Nephron progenitor cell (in vitro differentiated cells): ENCODE measurements around the gene GPR162.

Experiments used
- DNase-seq: peaks from one replicate; pipeline ENCODE4 v3.0.0; 2021
- H3K27ac Mint-ChIP-seq: 2 replicates; pipeline ENCODE4 v1.8.0; 2021; ENCODE audit warnings: mild to moderate bottlenecking, moderate library complexity, mixed read lengths
- H3K27me3 Mint-ChIP-seq: 2 replicates; pipeline ENCODE4 v1.8.0; 2021; ENCODE audit warnings: mild to moderate bottlenecking, low read depth, mixed read lengths; ENCODE audit not compliant: poor library complexity
- H3K36me3 Mint-ChIP-seq: 2 replicates; pipeline ENCODE4 v1.8.0; 2021; ENCODE audit warnings: low read depth, mixed read lengths
- H3K4me1 Mint-ChIP-seq: 2 replicates; pipeline ENCODE4 v1.8.0; 2021; ENCODE audit warnings: mixed read lengths
- H3K4me3 Mint-ChIP-seq: 2 replicates; pipeline ENCODE4 v1.8.0; 2021; ENCODE audit warnings: mild to moderate bottlenecking, moderate library complexity, mixed read lengths
- H3K9me3 Mint-ChIP-seq: 2 replicates; pipeline ENCODE4 v1.8.0; 2021; ENCODE audit warnings: mild to moderate bottlenecking, moderate library complexity, mixed read lengths
- TF ChIP-seq, protein P1 (sequence below): fragments of 200-600 bp; sonication (generic); IDR thresholded peaks from 2 replicates; pipeline ENCODE4 v1.5.0; 2021; ENCODE audit warnings: antibody characterized with exemption

GPR162 gene

DNA sequence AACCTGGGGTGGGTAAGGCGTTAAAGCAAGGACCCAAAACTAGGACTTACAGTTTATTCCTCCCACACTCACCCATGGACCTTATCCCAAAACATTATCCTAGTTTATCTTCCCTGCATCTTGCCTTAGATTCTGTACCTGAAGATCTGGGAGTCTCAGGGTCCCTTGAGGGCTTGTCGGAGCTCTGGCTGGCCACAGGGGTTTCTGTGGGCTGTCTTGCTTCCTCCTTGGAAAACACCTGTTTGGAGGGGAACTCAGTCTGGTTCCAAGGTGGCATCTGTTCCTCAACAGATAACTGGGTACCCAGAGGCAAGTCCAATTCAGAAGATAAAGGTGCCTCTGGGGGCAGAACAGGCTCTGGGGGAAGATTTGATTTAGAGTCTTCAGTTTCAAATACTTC is 27.8 kb downstream of the GPR162 start:
- Mint-ChIP-seq H3K27ac (no peak overlapping the region), H3K9me3 (no peaks in the 10 kb centered on the region), H3K36me3 (peaks cover 52% of the 10 kb centered on the region), H3K27me3 (peaks cover 3% of the 10 kb centered on the region), H3K4me3 (peak overlapping the region; percentile 94), H3K4me1 (peaks cover 47% of the 10 kb centered on the region)
- DNase-seq = no peak
- TF ChIP-seq, protein P1, sequence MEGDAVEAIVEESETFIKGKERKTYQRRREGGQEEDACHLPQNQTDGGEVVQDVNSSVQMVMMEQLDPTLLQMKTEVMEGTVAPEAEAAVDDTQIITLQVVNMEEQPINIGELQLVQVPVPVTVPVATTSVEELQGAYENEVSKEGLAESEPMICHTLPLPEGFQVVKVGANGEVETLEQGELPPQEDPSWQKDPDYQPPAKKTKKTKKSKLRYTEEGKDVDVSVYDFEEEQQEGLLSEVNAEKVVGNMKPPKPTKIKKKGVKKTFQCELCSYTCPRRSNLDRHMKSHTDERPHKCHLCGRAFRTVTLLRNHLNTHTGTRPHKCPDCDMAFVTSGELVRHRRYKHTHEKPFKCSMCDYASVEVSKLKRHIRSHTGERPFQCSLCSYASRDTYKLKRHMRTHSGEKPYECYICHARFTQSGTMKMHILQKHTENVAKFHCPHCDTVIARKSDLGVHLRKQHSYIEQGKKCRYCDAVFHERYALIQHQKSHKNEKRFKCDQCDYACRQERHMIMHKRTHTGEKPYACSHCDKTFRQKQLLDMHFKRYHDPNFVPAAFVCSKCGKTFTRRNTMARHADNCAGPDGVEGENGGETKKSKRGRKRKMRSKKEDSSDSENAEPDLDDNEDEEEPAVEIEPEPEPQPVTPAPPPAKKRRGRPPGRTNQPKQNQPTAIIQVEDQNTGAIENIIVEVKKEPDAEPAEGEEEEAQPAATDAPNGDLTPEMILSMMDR = no peak

DNA sequence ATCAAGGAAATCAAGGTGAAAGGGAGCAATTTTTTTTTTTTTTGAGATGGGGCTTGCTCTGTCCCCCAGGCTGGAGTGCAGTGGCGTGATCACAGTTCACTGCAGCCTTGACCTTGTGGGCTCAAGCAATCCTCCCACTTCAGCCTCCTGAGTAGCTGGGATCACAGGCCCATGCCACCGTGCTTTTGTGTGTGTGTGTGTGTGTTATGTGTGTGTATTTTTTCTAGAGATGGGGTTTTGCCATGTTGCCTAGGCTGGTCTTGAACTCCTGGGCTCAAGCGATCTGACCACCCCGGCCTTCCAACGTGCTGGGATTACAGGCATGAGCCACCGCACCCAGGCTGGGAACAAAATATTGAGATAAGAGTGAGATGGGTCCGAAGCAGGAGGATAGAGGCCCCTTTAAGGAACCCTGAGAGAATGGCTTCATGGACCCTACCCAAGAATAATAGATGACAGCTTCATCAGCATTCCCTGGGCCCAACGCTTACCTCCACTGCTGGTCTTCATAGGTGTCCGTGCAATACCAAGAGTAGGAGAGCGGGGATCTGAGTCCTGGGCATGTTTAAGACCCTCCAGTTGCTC is 28.4 kb downstream of the GPR162 start:
- no peak overlapping the region for H3K27ac Mint-ChIP-seq
- peaks cover 3% of the 10 kb centered on the region for H3K27me3 Mint-ChIP-seq
- no peak for DNase-seq
- H3K9me3 Mint-ChIP-seq = no peaks in the 10 kb centered on the region
- H3K36me3 Mint-ChIP-seq = peaks cover 46% of the 10 kb centered on the region
- TF ChIP-seq, protein P1 = no peak
- peaks cover 52% of the 10 kb centered on the region for H3K4me1 Mint-ChIP-seq
- H3K4me3 Mint-ChIP-seq = peak overlapping the region; percentile 94

DNA sequence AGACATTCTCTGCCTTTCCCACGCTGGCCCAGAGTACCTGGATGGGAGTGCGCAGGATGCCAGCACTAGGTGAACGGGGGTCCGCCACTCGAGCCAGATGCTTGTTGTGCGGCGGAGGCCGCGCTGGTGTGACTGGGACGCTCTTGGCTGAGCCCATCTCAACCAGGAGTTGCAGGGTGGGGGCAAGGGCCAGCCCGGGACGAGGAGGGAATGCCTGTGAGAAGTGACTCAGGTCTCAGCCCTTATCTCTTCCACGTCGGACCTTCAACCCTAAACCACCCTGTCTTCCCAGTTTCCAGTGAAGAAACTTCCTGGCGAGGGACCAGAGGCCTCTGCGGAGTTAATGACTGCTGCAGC is 29.2 kb downstream of the GPR162 start:
- H3K9me3 Mint-ChIP-seq = no peaks in the 10 kb centered on the region
- H3K27me3 Mint-ChIP-seq = peaks cover 3% of the 10 kb centered on the region
- peaks cover 46% of the 10 kb centered on the region for H3K36me3 Mint-ChIP-seq
- H3K4me3 Mint-ChIP-seq = peak overlapping the region; percentile 94
- DNase-seq = no peak
- TF ChIP-seq, protein P1 = no peak
- no peak overlapping the region for H3K27ac Mint-ChIP-seq
- peaks cover 52% of the 10 kb centered on the region for H3K4me1 Mint-ChIP-seq

DNA sequence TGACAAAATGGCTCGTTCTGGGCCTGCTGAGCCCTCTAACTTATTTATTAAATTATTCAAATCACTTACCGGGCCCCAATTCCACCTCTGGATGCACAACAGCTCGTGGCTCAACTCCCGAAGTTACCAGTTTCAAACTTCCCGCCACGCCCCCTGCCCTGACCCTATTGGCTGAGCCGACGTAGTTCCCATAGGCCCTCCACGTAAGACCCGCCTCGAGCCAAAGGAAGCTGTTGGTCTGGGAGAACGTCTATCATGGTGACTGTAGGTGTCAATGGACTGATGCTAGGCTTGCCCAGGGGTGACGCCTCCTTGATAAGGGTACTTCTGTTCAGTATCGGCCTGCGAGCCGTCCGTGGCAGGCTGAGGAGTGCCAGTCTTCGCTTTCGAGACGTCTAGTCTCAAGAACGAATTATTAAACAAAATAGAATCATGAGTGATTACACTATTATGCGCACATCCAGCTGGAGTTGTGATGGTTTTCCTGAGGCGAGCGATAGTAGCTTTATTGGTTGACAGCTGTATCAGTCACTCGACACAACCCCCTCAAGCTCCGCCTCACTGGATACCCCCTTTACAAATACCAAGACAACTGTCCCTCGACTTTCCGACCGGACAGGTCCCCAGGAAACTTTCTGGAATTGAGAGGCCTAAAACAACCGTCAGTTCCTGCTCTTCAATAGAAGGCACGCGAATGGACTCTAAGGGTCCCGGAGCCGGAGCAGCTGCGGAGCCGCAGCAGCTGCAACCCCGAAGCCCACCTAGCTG is 29.7 kb downstream of the GPR162 start, which contains the start of gene CDCA3:
Gene CDCA3 (minus strand): TSS at position 134 of the 768 bp plus-strand sequence. CDS start 334 bp downstream, outside the sequence.
- H3K9me3 Mint-ChIP-seq = no peaks in the 10 kb centered on the region
- DNase-seq = peak; percentile 95
- H3K27ac Mint-ChIP-seq = peak within 1 kb of the TSS; percentile 99

DNA sequence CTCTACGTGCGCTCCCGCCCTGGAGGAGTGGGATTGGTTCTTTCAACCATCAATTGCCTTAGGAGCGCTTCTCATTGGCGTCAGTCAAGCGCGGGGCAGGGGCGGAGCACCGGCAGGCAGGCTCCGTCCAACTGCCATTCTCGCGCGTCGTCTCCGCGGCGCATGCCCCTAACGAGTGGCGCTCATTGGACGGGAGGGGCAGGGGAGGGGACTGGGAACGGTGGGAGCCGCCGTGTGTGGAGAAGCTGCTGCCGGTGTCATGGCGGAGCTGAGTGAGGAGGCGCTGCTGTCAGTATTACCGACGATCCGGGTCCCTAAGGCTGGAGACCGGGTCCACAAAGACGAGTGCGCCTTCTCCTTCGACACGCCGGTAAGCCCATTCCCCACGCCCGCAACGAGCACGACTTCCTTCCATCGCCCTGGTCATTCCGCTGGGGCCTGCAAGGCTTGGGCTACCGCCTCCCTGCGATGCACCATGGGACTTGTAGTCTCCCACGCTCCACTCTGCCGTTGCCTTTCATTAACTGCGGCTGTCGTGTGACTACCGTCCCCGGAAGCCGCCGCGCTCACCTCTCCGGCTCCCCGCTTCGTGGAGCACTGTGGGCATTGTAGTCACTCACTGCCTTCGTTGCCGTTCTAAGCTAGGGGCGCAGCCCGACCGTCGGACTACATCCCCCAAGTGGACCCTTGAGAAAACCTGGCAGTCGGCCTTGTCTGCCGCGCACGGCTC is 30.5 kb downstream of the GPR162 start, which contains the start of gene USP5:
Gene USP5 (plus strand): TSS at position 230 of the 730 bp plus-strand sequence. CDS start 30 bp downstream, at position 260.
- peaks cover 44% of the 10 kb centered on the region for H3K36me3 Mint-ChIP-seq
- peak within 1 kb of the TSS; percentile 94 for H3K4me3 Mint-ChIP-seq
- peak; percentile 96 for DNase-seq
- H3K9me3 Mint-ChIP-seq = no peaks in the 10 kb centered on the region
- H3K4me1 Mint-ChIP-seq = peaks cover 52% of the 10 kb centered on the region
- TF ChIP-seq, protein P1 = no peak
- H3K27ac Mint-ChIP-seq = peak within 1 kb of the TSS; percentile 99
- H3K27me3 Mint-ChIP-seq = peaks cover 6% of the 10 kb centered on the region

More for the DNA sequence above, 29.7 kb downstream of the GPR162 start, which contains the start of gene CDCA3:
- Mint-ChIP-seq H3K27me3 (peaks cover 3% of the 10 kb centered on the region), H3K4me3 (peak within 1 kb of the TSS; percentile 94), H3K4me1 (peaks cover 52% of the 10 kb centered on the region), H3K36me3 (peaks cover 44% of the 10 kb centered on the region)
- TF ChIP-seq, protein P1 = no peak
